Measurements from ENCODE around the gene ACADS.

Gene ACADS

DNA sequence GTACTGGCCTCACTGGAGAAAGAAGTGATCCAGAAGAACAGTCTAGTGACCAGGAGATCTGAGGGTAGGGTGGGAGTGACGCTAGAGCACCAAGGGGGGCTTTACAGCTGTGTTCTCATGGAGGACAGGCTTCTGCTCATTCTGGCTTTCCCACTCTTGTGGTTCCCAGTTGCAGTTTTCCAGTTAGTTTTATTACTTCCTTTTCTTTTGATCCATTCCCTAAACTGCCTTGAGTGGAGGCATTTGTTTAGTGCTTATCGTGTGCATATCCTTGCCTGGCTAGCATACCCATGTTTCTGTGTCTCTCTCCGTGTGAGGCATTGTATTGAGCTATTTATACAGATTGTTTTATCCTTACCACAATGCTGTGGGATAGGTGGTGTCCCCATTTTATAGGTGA lies 34.6 kb upstream of the ACADS start:
- Histone ChIP-seq H3K27me3 (ENCODE audit: insufficient read depth, poor library complexity, severe bottlenecking) (no peaks in the 10 kb centered on the region), H3K36me3 (ENCODE audit: low read depth) (peaks cover 35% of the 10 kb centered on the region), H3K4me1 (ENCODE audit: insufficient read depth, poor library complexity, severe bottlenecking) (peaks cover 8% of the 10 kb centered on the region), H3K27ac (ENCODE audit: poor library complexity, severe bottlenecking) (no peak overlapping the region), H3K4me3 (ENCODE audit: severe bottlenecking) (no peak overlapping the region), H3K9me3 (ENCODE audit: severe bottlenecking) (no peaks in the 10 kb centered on the region)
- no peak for ATAC-seq (ENCODE audit: low read depth)
- no peak for DNase-seq (ENCODE audit: low spot score)
- no peak for TF ChIP-seq CTCF (IDR thresholded peaks at IDR 0.05; ENCODE audit: poor library complexity, severe bottlenecking)

DNA sequence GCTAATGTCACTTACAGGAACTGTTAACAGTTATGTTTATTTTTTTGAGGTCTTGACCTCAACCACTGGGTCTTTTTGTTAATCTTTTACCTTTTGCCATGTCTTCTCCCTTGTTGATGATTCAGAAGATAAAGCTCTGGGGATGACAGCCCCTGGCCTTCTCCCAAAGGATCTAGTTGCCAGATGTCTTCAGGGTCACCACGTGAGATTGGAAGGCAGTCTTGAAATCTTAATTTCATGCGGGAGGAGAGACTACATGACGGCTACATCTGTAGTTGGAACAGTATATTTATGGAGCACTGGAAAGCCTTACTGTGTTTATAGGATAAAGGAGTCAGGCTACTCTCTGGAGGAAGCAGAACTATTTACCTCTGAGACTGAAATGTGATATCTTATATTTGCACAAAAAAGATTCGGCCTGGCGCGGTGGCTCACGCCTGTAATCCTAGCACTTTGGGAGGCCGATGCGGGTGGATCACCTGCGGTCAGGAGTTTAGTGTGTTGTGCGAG lies 33.0 kb upstream of the ACADS start:
- TF ChIP-seq CTCF (IDR thresholded peaks at IDR 0.05; ENCODE audit: poor library complexity, severe bottlenecking): no peak
- H3K4me1 ChIP-seq (ENCODE audit: insufficient read depth, poor library complexity, severe bottlenecking): peaks cover 8% of the 10 kb centered on the region
- peaks cover 51% of the 10 kb centered on the region for H3K36me3 ChIP-seq (ENCODE audit: low read depth)
- H3K27me3 ChIP-seq (ENCODE audit: insufficient read depth, poor library complexity, severe bottlenecking): no peaks in the 10 kb centered on the region
- DNase-seq (ENCODE audit: low spot score) (no peak), ATAC-seq (ENCODE audit: low read depth) (no peak)
- H3K4me3 ChIP-seq (ENCODE audit: severe bottlenecking): no peak overlapping the region
- H3K27ac ChIP-seq (ENCODE audit: poor library complexity, severe bottlenecking): no peak overlapping the region
- no peaks in the 10 kb centered on the region for H3K9me3 ChIP-seq (ENCODE audit: severe bottlenecking)

GRCh38 chr12:120693848-120694247 lies 31.8 kb upstream of the ACADS start:
- Histone ChIP-seq H3K27me3 (ENCODE audit: insufficient read depth, poor library complexity, severe bottlenecking) (no peaks in the 10 kb centered on the region), H3K9me3 (ENCODE audit: severe bottlenecking) (no peaks in the 10 kb centered on the region), H3K4me3 (ENCODE audit: severe bottlenecking) (no peak overlapping the region), H3K27ac (ENCODE audit: poor library complexity, severe bottlenecking) (no peak overlapping the region), H3K4me1 (ENCODE audit: insufficient read depth, poor library complexity, severe bottlenecking) (peaks cover 8% of the 10 kb centered on the region), H3K36me3 (ENCODE audit: low read depth) (peaks cover 64% of the 10 kb centered on the region)
- ATAC-seq (ENCODE audit: low read depth) (no peak), DNase-seq (ENCODE audit: low spot score) (no peak)
- TF ChIP-seq CTCF (IDR thresholded peaks at IDR 0.05; ENCODE audit: poor library complexity, severe bottlenecking): no peak

DNA sequence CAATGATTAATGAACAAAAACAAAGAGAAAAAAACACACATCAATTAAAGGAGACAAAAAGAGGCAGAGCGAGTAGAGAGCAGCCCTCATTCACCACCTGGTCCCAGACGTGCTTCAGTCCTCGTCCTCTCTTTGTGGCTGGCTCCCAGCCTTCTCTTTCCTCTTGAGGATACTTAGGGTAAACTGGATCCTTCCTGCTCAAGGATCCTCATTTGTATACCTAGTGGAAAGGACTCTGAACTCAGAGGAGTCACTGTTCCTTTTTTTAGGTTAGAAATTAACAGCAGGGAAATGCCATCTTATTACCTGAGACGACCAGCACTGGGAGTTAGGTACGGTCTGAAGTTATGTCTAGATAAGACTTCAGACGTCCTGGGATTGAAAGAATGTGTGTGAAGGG lies 29.0 kb upstream of the ACADS start:
- Histone ChIP-seq H3K27ac (ENCODE audit: poor library complexity, severe bottlenecking) (no peak overlapping the region), H3K9me3 (ENCODE audit: severe bottlenecking) (no peaks in the 10 kb centered on the region), H3K4me1 (ENCODE audit: insufficient read depth, poor library complexity, severe bottlenecking) (no peaks in the 10 kb centered on the region), H3K27me3 (ENCODE audit: insufficient read depth, poor library complexity, severe bottlenecking) (no peaks in the 10 kb centered on the region), H3K36me3 (ENCODE audit: low read depth) (peaks cover 92% of the 10 kb centered on the region), H3K4me3 (ENCODE audit: severe bottlenecking) (no peak overlapping the region)
- no peak for ATAC-seq (ENCODE audit: low read depth)
- TF ChIP-seq CTCF (IDR thresholded peaks at IDR 0.05; ENCODE audit: poor library complexity, severe bottlenecking): no peak
- no peak for DNase-seq (ENCODE audit: low spot score)

DNA sequence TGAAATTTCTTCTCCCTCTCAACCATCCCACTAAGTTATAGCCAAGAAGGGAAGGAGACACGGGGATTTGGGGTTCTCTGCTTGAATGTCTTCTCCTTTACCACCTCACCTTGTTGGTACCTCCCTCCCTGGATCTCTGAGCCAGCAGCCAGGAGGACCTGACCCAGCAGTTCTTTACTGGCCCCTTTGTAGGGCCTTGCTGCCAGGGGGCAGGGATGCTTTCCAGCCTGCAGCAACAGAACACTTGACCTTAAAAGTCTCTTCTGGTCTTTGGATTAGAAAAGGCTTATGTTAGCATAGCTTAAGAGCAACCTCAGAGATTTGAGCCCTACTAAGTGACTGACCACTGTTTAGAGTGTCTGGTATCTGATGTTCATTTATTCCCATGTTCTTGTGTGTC lies 28.3 kb upstream of the ACADS start:
- H3K27me3 ChIP-seq (ENCODE audit: insufficient read depth, poor library complexity, severe bottlenecking): no peaks in the 10 kb centered on the region
- no peaks in the 10 kb centered on the region for H3K9me3 ChIP-seq (ENCODE audit: severe bottlenecking)
- peaks cover 99% of the 10 kb centered on the region for H3K36me3 ChIP-seq (ENCODE audit: low read depth)
- ATAC-seq (ENCODE audit: low read depth) (no peak), DNase-seq (ENCODE audit: low spot score) (no peak)
- H3K4me1 ChIP-seq (ENCODE audit: insufficient read depth, poor library complexity, severe bottlenecking): no peaks in the 10 kb centered on the region
- no peak overlapping the region for H3K27ac ChIP-seq (ENCODE audit: poor library complexity, severe bottlenecking)
- TF ChIP-seq CTCF (IDR thresholded peaks at IDR 0.05; ENCODE audit: poor library complexity, severe bottlenecking): no peak
- no peak overlapping the region for H3K4me3 ChIP-seq (ENCODE audit: severe bottlenecking)

Measured in RWPE2 (cell line).